B cell (primary cell): ENCODE results near the gene OR52N4. TPM values are rescaled to one million over a fixed set of nuclear protein-coding genes. Genes with fewer than 3 reads are reported as not detected.

Experiments used
- ATAC-seq: fragments of 200-7000 bp; cut with Tn5 transposase; one replicate; pipeline ENCODE4 v1.10.0; 2021; ENCODE audit warnings: low read depth, mild to moderate bottlenecking, moderate number of reproducible peaks, moderate library complexity
- CTCF ChIA-PET: fragments of 350-600 bp; sonication (Branson Sonifier 250); formaldehyde crosslinking; loops from one replicate; lab custom pipeline; 2021; ENCODE audit warnings: antibody characterized with exemption, inconsistent platforms; lab: Charles Lee
- POLR2A ChIA-PET: fragments of 350-600 bp; sonication (Branson Sonifier 250); formaldehyde crosslinking; loops from one replicate; lab custom pipeline; 2021; ENCODE audit warnings: antibody characterized with exemption; lab: Charles Lee
- DNase-seq: peaks from one replicate; pipeline ENCODE4 v3.0.0; 2013
- H2AFZ ChIP-seq: 2 replicates; pipeline ENCODE4 v1.6.1; 2012; ENCODE audit warnings: mild to moderate bottlenecking, low read depth, low read length; ENCODE audit not compliant: insufficient read depth, poor library complexity, severe bottlenecking
- H3K27ac ChIP-seq, 2 donors: 1 replicate in 1 of 2; 2 replicates in 1 of 2; pipeline ENCODE4 v1.5.1; 2012 to 2013; ENCODE audit warnings: low read length in 2 of 2, mild to moderate bottlenecking in 2 of 2, moderate library complexity in 1 of 2
- H3K27me3 ChIP-seq, 4 experiments: fragments of 200-600 bp in 1 of 4; sonication (generic) in 1 of 4; replicated peaks in 1 of 4; 1 replicate in 2 of 4; 2 replicates in 2 of 4; pipeline versions ENCODE4 v1.6.1 to v1.7.0; 2013 to 2016; ENCODE audit warnings: low read length in 3 of 4, mild to moderate bottlenecking in 2 of 4, mixed read lengths in 1 of 4, moderate library complexity in 1 of 4; ENCODE audit not compliant: insufficient read depth in 4 of 4, control insufficient read depth in 3 of 4; ENCODE audit errors: control extremely low read depth in 1 of 4
- H3K36me3 ChIP-seq, 2 experiments: replicated peaks in 1 of 2; 1 replicate in 1 of 2; 2 replicates in 1 of 2; pipeline versions ENCODE4 v1.6.1 to v1.7.1; 2013; ENCODE audit warnings: low read length in 1 of 2; ENCODE audit not compliant: insufficient read depth in 2 of 2, control insufficient read depth in 1 of 2; ENCODE audit errors: control extremely low read depth in 1 of 2, extremely low read depth in 1 of 2
- H3K4me1 ChIP-seq, 2 donors: fragments of 200-600 bp in 1 of 2; sonication (generic) in 1 of 2; 1 replicate in 1 of 2; 2 replicates in 1 of 2; pipeline versions ENCODE4 v1.5.1 to v1.6.1; 2013 to 2017; ENCODE audit warnings: low read length in 2 of 2; ENCODE audit not compliant: control insufficient read depth in 2 of 2, insufficient read depth in 2 of 2
- H3K4me2 ChIP-seq: replicated peaks from 2 replicates; pipeline ENCODE3; 2012; ENCODE audit warnings: mild to moderate bottlenecking, low read depth, low read length; ENCODE audit not compliant: poor library complexity, severe bottlenecking
- H3K4me3 ChIP-seq, 5 experiments: fragments of 200-600 bp in 1 of 5; sonication (generic) in 1 of 5; 1 replicate in 3 of 5; 2 replicates in 2 of 5; pipeline versions ENCODE4 v1.5.1 to v1.7.0; 2011 to 2016; ENCODE audit warnings: low read length in 4 of 5, mild to moderate bottlenecking in 4 of 5, low read depth in 2 of 5, control low read depth in 1 of 5, moderate library complexity in 1 of 5; ENCODE audit not compliant: insufficient read depth in 1 of 5; ENCODE audit errors: control extremely low read depth in 1 of 5, extremely low read depth in 1 of 5
- H3K79me2 ChIP-seq: fragments of 200-600 bp; sonication (generic); one replicate; pipeline ENCODE4 v1.6.0; 2016; ENCODE audit warnings: low read length; ENCODE audit not compliant: control insufficient read depth, insufficient read depth
- H3K9ac ChIP-seq: fragments of 200-600 bp; sonication (generic); 2 replicates; pipeline ENCODE4 v1.6.1; 2017; ENCODE audit warnings: mild to moderate bottlenecking, low read length, moderate library complexity
- H3K9me3 ChIP-seq, 3 donors: one replicate each; pipeline versions ENCODE4 v1.6.1 to v1.7.1; 2013; ENCODE audit warnings: low read length in 2 of 3; ENCODE audit not compliant: control insufficient read depth in 2 of 3, insufficient read depth in 1 of 3; ENCODE audit errors: control extremely low read depth in 1 of 3
- H4K20me1 ChIP-seq: 2 replicates; pipeline ENCODE4 v1.6.0; 2012; ENCODE audit warnings: mild to moderate bottlenecking, low read length; ENCODE audit not compliant: insufficient read depth, control insufficient read depth, poor library complexity, severe bottlenecking
- H3K27ac Mint-ChIP-seq: one replicate; pipeline ENCODE4 v1.8.0; 2021; ENCODE audit warnings: mixed read lengths
- H3K27me3 Mint-ChIP-seq: one replicate; pipeline ENCODE4 v1.8.0; 2021; ENCODE audit warnings: mixed read lengths
- H3K4me1 Mint-ChIP-seq: one replicate; pipeline ENCODE4 v1.8.0; 2021; ENCODE audit warnings: mixed read lengths
- H3K4me3 Mint-ChIP-seq: one replicate; pipeline ENCODE4 v1.8.0; 2021; ENCODE audit warnings: mixed read lengths
- H3K9me3 Mint-ChIP-seq: one replicate; pipeline ENCODE4 v1.8.0; 2022; ENCODE audit warnings: mixed read lengths; ENCODE audit not compliant: insufficient read depth
- CTCF ChIP-seq: fragments of 200-600 bp; IDR thresholded peaks from one replicate; pipeline ENCODE4 v1.8.0; 2022; ENCODE audit warnings: antibody characterized with exemption, mild to moderate bottlenecking
- EZH2 ChIP-seq: IDR thresholded peaks from 2 replicates; pipeline ENCODE4 v1.6.1; 2012; ENCODE audit warnings: borderline replicate concordance, low read depth, mild to moderate bottlenecking, moderate library complexity, low read length; ENCODE audit not compliant: insufficient read depth, poor library complexity, severe bottlenecking
- WGBS: methylation state at CpG from one replicate; pipeline ENCODE4 v1.1.5; 2013; ENCODE audit warnings: missing lambda C conversion rate; ENCODE audit not compliant: insufficient coverage; 5-methylcytosine and 5-hydroxymethylcytosine counted together
- intact Hi-C: fragments of 100-400 bp; cut with micrococcal nuclease; formaldehyde crosslinking; loops from one replicate; pipeline ENCODE4 v1.10.0; 2022
- polyA plus RNA-seq: library from polyadenylated mRNA; depleted of rRNA; stranded (reverse); fragments of >200 nt; gene quantifications from 2 replicates; pipeline ENCODE4 v1.2.3, GENCODE V29; 2012
- total RNA-seq, 2 donors: library from RNA; stranded (reverse); fragments of 120-200 nt in 1 of 2; gene quantifications; 1 replicate in 1 of 2; 2 replicates in 1 of 2; pipeline versions ENCODE4 v1.2.3 to v1.2.4, GENCODE V29; 2013 to 2022

Gene OR52N4
- total and polyA plus RNA-seq, 2 donors (not counting 1 experiment from before 2014, with no cell fraction given) = 2.1 to 10.3 TPM

- Mint-ChIP-seq H3K4me3 (no peak within 1 kb of the TSS), H3K27ac (no peak within 1 kb of the TSS), H3K27me3 (peaks cover 15% of the 10 kb centered on the region), H3K9me3 (peaks cover 6% of the 10 kb centered on the region), H3K4me1 (no peaks in the 10 kb centered on the region)
- no peaks in the 10 kb centered on the region for H3K27me3 ChIP-seq
- H3K36me3 ChIP-seq = no peaks in the 10 kb centered on the region
- no peaks in the 10 kb centered on the region for H3K4me1 ChIP-seq
- CTCF ChIA-PET = no interaction called here
- POLR2A ChIA-PET = no interaction called here
- H4K20me1 ChIP-seq = no peaks in the 10 kb centered on the region
- H3K4me2 ChIP-seq = no peak within 1 kb of the TSS
- DNase-seq (no peak), ATAC-seq (no peak)
- no peak within 1 kb of the TSS for H3K4me3 ChIP-seq
- no peak within 1 kb of the TSS for H2AFZ ChIP-seq
- H3K9ac ChIP-seq = no peak within 1 kb of the TSS
- TF ChIP-seq EZH2 (no peak), CTCF (no peak)
- 82% methylated on average over 1 of the region's 1 CpG for WGBS
- intact Hi-C loops = no loop called here
- peaks cover 0 to 7% (median 4%) of the 10 kb centered on the region in 3 donors for H3K9me3 ChIP-seq
- no peak within 1 kb of the TSS for H3K27ac ChIP-seq
- no peaks in the 10 kb centered on the region for H3K79me2 ChIP-seq
These were observed 17.6 kb upstream of the OR52N4 start, which contains the start of gene OR56B1 for GRCh38 chr11:5736396-5736795. Gene OR56B1 (plus strand): TSS chr11:5736448. CDS start chr11:5736517, 69 bp downstream.

- H3K36me3 ChIP-seq = no peaks in the 10 kb centered on the region
- H3K9ac ChIP-seq = no peak overlapping the region
- Mint-ChIP-seq H3K4me3 (no peak overlapping the region), H3K9me3 (peaks cover 6% of the 10 kb centered on the region), H3K27me3 (peaks cover 19% of the 10 kb centered on the region), H3K27ac (no peak overlapping the region), H3K4me1 (no peaks in the 10 kb centered on the region)
- DNase-seq (no peak), ATAC-seq (no peak)
- no peaks in the 10 kb centered on the region for H4K20me1 ChIP-seq
- no peaks in the 10 kb centered on the region for H3K27me3 ChIP-seq
- H3K9me3 ChIP-seq = peaks cover 0 to 10% (median 8%) of the 10 kb centered on the region in 3 donors
- no peak overlapping the region for H2AFZ ChIP-seq
- no peaks in the 10 kb centered on the region for H3K4me1 ChIP-seq
- H3K79me2 ChIP-seq = no peaks in the 10 kb centered on the region
- H3K27ac ChIP-seq = no peak overlapping the region
- H3K4me2 ChIP-seq = no peak overlapping the region
- intact Hi-C loops = no loop called here
- no peak overlapping the region for H3K4me3 ChIP-seq
- POLR2A ChIA-PET = no interaction called here
- TF ChIP-seq EZH2 (no peak), CTCF (no peak)
- CTCF ChIA-PET = no interaction called here
These were observed 17.0 kb upstream of the OR52N4 start for GRCh38 chr11:5737091-5737490.
